ENCODE measurements around the gene MAP2K5.

The MAP2K5 gene

DNA sequence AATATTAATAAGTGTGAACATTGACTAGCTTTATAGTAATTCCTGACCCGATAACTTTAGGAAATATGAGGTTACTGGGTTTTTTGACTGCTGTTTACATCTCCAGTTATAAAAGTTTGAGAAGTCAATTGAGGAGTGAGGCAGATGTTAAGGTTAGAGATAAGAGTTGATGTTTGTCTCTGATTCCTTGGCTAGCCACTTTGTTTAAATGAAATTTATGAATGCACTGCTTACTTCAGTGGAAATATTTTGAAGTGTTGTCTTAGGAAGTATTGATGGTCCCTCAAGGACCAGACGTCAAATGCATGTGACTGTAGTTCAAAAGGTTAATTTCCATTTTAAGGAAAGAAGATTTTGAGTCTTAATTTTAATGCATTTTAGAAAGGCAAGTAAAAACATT is 41.7 kb downstream of the MAP2K5 start:
- no peak for TF ChIP-seq ZNF274 (IDR thresholded peaks at IDR 0.05; ENCODE audit: low read depth, low read length)
- H3K4me3 ChIP-seq (ENCODE audit: low read length), result no peak overlapping the region

DNA sequence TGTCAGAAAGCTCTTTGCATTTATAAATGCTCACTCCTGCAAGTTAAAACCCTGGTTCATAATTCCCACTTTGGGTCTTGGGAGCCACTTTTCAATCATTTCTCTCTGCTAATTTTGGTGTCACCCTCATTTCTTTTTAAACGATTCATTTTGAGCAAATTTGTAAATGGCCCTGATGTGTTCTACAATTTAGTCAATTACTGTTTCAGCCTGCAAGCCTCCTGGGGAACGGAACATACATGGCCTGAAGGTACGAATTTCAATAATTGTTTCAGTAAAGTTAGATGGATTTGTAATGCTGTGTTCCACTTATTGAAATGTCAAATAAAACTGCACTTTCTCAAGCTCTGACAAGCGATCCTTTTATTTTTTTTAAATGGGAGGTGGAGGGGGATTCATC is 43.2 kb downstream of the MAP2K5 start:
- no peak for TF ChIP-seq ZNF274 (IDR thresholded peaks at IDR 0.05; ENCODE audit: low read depth, low read length)
- H3K4me3 ChIP-seq (ENCODE audit: low read length), result no peak overlapping the region

DNA sequence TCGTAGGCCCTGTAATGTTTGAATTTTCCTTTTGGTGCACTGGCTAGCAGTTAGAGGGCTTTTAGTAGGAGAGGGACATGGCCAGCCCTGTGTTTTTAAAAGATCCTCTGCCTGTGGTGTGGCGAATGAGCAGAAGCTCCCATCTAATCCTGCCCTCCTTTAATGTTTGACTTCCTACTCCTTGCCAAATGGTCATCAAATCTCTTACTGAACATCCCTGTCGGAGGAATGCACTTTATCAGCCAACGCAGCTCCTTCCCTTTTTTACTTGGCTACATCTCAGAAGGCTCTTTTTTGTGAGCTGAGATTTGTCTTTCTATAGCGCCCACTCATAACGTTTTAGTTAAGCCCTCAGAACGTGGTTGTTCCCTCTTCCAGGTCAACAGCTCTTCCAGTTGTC is 44.8 kb downstream of the MAP2K5 start:
- no peak for TF ChIP-seq ZNF274 (IDR thresholded peaks at IDR 0.05; ENCODE audit: low read depth, low read length)
- no peak overlapping the region for H3K4me3 ChIP-seq (ENCODE audit: low read length)

DNA sequence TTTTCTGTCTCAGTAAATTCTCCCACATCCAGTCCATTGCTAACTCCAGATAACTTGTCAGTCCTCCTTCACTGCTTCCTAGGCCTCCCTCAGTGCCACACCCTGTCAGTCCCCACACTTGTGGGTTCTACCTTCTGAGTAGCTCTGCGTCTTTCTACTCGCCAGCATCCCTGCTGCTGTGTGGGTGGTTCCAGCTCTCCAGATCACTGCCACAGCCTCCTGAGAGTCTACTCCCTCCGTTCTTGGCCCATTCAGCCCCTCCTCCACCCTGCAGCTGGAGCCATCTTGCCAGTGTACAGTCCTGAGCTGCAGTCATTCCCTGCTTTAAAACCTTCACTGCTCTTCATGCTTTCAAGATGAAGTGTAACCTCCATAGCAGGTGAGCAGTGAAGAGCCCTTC is 45.3 kb downstream of the MAP2K5 start:
- no peak overlapping the region for H3K4me3 ChIP-seq (ENCODE audit: low read length)
- TF ChIP-seq ZNF274 (IDR thresholded peaks at IDR 0.05; ENCODE audit: low read depth, low read length), result no peak

DNA sequence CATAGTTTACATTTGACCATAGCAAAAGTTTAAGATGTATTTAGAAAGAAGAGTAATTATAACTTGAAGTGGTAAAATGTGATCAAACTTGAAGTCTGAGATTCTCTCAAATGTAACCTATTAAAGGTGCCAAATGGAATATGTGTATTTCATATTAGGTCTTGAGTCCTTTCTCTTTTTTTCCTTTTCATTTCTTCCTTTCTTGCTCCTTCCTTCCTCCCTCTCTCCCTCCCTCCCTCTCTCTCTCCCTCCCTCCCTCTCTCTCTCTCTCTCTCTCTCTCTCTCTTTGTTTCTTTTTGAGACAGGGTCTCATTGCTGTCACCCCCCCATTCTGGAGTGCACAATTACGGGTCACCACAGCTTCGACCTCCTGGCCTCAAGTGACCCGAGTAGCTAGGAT is 47.7 kb downstream of the MAP2K5 start:
- no peak for TF ChIP-seq ZNF274 (IDR thresholded peaks at IDR 0.05; ENCODE audit: low read depth, low read length)
- no peak overlapping the region for H3K4me3 ChIP-seq (ENCODE audit: low read length)

DNA sequence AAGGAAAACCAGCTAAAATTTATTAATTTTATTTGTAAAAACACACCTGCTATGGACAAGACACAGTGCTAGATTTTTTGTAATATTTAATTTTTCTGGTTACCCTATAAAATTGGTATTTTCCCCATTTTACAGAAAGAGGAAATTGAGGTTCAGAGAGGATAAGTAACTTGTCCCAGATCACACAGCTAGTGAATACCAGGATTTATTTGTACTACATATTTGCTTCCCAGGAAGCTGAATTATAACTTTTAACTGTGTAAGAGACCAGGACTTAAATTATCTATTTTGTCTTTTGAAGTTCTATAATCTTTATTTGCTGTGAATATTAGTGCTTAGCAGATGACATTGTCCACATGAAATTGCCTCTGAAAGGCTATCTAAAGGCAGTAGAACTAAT is 49.7 kb downstream of the MAP2K5 start:
- no peak for TF ChIP-seq ZNF274 (IDR thresholded peaks at IDR 0.05; ENCODE audit: low read depth, low read length)

DNA sequence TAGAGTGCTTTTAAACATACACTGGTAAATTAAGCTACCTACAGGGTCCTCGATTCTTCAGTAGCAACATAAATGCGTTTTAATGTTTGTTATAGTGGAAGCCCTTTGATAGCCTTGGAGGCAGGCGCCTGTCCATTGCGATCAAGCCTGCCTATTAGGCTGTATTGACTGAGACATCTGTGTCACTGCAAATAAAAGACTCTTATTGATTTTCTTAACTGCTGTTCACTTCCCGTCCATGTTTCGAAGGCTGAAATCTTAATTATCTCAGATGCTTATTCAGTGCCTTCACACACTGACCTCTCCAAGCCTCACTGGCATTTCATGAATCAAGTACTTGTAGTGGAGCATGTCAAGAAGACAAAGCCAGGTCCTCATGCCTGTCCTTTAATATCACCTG is 51.1 kb downstream of the MAP2K5 start:
- TF ChIP-seq ZNF274 (IDR thresholded peaks at IDR 0.05; ENCODE audit: low read depth, low read length), result no peak
- no peak overlapping the region for H3K4me3 ChIP-seq (ENCODE audit: low read length)

More for the DNA sequence above, 49.7 kb downstream of the MAP2K5 start:
- H3K4me3 ChIP-seq (ENCODE audit: low read length), result no peak overlapping the region

DNA sequence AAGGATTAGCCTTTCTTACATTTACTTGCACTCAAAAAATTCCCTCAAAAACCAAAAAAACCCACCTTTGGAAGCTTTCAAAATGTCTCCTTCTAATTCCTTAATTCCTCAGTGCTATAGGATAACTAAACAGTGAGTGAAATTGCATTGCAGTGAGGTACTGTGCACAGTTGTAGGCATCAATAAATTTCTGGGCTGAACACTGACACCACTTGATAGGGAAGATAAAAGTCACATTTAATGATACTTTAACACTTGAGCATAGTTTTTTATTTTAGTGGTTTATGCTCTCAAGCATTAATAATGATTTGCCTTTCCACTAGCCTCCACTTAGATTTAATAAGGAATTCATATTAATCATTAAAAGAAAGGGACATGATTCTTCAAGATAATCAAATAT is 52.3 kb downstream of the MAP2K5 start:
- TF ChIP-seq ZNF274 (IDR thresholded peaks at IDR 0.05; ENCODE audit: low read depth, low read length), result no peak
- no peak overlapping the region for H3K4me3 ChIP-seq (ENCODE audit: low read length)

DNA sequence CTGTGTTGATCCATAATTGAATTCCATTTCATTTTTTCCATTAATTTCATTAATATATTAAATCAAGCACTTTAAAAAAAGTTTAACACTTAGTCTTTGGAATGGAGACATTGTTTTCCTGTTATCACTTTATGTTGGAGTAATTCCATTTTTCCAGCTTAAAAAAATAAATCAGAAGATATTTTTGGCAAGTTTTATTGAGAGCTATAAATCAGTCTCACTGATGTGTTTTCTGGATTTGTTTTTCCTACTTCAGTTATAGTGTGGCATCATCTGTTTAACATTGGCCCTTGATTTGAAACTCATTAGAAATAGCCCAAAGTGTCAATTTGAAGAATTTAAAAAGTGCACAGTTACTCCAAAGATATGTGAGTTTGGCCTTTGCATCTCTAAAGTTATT is 53.1 kb downstream of the MAP2K5 start:
- TF ChIP-seq ZNF274 (IDR thresholded peaks at IDR 0.05; ENCODE audit: low read depth, low read length), result no peak
- no peak overlapping the region for H3K4me3 ChIP-seq (ENCODE audit: low read length)

DNA sequence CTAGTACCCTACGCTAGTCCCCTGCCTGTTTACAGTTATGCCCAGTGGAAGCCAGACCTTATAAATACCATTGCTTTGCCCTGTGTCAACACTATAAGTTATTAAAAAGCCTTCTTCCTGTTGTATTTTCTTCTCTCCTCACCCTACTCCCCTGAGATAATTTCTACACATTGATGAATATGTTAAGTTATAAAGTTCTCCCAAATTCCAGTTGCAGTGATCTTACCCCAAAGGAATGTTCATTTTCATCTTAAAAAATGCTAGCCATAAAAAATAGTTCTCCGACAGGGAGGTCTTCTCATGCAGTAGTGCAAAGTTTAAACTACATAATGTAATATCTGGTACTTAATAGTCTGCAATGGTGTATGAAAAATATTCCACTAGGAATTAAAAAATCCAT is 58.6 kb downstream of the MAP2K5 start:
- no peak for TF ChIP-seq ZNF274 (IDR thresholded peaks at IDR 0.05; ENCODE audit: low read depth, low read length)
- H3K4me3 ChIP-seq (ENCODE audit: low read length), result no peak overlapping the region

DNA sequence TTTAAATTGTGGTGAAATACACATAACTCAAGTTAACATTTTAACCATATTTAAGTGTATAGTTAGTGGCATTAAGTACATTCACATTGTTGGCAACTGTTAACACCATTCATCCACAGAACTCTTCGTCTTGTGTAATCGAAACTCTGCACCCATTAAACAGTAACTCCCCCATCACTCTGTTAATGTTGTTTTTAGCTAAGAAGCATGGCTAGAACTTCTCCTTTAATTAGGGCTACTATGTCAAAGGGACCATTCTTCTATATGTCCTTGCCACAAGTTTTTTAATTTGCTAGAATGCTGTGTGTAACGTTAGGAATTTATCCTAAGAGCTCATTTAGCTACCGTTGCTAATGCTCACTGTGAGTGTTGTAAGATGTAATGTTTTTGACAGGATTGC is 60.6 kb downstream of the MAP2K5 start:
- H3K4me3 ChIP-seq (ENCODE audit: low read length), result no peak overlapping the region
- no peak for TF ChIP-seq ZNF274 (IDR thresholded peaks at IDR 0.05; ENCODE audit: low read depth, low read length)

DNA sequence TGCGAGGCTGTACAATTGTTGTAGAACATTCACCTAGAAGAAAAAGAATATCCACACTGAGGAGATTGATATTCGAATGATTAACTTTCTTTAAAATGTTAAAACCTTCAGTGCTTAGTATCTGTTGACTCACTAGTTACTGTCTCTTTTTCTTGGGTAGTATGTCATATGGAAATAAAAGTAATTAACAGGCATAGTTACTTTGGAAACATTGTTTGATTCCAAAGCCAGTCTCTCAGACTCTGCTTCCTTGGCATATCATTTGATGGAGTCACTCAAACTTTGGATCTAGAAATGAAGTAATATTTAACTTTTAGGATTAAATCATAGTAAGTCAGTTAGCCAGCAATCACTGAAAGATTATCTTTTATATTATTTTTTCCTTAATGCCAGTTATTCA is 63.4 kb downstream of the MAP2K5 start:
- no peak overlapping the region for H3K4me3 ChIP-seq (ENCODE audit: low read length)
- TF ChIP-seq ZNF274 (IDR thresholded peaks at IDR 0.05; ENCODE audit: low read depth, low read length), result no peak

DNA sequence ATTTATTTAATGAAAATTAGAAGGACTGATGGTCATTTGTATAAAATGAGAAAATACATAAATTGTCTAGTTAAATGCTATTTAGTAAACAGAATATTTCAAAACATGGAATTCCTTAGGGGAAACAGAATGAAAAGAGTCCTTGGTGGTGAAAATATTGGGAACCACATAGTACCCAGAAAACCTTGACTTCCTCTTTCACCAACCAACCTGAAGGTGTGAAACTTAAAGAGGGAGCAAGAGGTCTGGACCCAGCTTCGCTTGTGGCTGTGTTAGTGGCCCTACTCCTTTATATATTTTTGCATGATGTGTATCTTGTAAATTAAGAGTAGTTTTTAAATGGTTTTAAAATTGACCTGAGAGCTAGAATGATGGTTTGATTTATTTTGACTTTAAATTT is 64.2 kb downstream of the MAP2K5 start:
- H3K4me3 ChIP-seq (ENCODE audit: low read length), result no peak overlapping the region
- no peak for TF ChIP-seq ZNF274 (IDR thresholded peaks at IDR 0.05; ENCODE audit: low read depth, low read length)

DNA sequence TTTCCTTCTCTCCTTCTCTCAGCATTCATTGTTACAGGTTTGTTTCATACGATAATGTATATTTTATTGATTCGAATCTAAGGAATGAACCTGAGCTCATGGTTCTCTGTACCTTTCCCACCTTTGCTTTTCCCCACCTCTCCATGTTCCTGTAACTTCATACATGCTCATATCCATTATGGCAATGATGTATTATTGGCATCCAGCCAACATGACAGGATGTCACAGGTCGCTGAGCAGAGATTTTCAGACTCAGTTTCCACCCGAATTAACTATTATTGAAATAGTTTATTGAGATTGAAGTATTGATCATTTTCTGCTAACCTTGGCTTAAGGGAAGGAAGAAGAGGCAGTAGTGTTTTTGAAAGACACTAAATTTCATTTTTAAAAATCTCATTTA is 64.8 kb downstream of the MAP2K5 start:
- no peak overlapping the region for H3K4me3 ChIP-seq (ENCODE audit: low read length)
- TF ChIP-seq ZNF274 (IDR thresholded peaks at IDR 0.05; ENCODE audit: low read depth, low read length), result no peak

DNA sequence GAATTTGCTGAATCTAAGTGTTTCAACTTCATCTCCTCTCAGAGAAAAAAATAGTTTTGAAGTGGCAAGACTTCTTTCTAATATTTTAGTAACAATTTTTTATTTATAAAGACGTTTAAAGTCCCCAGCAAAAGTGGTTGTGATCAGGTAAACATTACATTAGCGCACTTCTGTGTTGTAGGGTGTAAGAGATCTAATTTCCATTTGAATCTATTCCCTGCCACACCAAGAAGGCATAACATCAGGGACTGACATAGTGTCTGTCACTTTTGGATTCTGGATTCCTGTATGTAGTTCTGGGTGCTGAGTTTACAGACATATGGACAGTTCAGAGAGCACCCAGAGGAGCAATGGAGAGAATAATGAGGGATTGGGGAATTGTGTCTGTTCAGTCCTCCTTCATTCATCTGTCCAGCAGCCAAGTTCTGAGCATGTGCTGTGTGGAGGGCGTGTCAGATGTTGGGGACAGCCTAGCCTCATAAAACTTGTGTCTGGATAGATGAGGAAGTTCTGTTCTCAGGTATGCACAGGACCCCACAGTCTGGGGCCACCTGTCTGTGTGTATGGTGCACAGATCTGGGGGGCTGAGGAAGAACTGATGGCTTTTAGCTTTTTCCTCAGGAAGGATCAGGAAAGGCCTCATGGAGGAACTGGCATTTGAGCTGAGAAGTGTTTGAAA is 65.6 kb downstream of the MAP2K5 start:
- no peak for TF ChIP-seq ZNF274 (IDR thresholded peaks at IDR 0.05; ENCODE audit: low read depth, low read length)

DNA sequence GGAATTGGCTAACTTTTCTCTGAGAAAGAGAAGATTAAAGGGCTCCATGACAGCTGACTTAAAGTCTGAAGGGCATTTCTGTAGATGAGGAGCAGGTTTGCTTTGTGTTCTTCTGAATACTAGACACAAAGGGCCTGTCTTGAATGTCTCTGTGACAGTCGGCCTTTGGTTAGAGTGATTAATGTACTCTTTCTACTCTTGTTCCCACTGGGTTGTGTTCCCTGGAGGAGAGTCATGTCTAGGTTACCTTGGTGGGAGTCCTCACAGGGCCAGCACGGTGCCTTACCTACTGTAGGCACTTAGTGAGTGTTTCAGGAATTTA is 66.1 kb downstream of the MAP2K5 start:
- no peak for TF ChIP-seq ZNF274 (IDR thresholded peaks at IDR 0.05; ENCODE audit: low read depth, low read length)
- H3K4me3 ChIP-seq (ENCODE audit: low read length), result no peak overlapping the region

More for the DNA sequence above, 65.6 kb downstream of the MAP2K5 start:
- no peak overlapping the region for H3K4me3 ChIP-seq (ENCODE audit: low read length)
